GM12874 (cell line): ENCODE results near the gene TACC2.

Source experiments
- CTCF ChIP-seq: IDR thresholded peaks from 2 replicates; pipeline ENCODE4 v1.5.1; 2011; ENCODE audit warnings: low read depth, mild to moderate bottlenecking, control low read depth, low read length, moderate library complexity; ENCODE audit not compliant: insufficient read depth

Gene TACC2

GRCh38 chr10:122077311-122077875 is 88.4 kb downstream of the TACC2 start:
- no peak for TF ChIP-seq CTCF

DNA sequence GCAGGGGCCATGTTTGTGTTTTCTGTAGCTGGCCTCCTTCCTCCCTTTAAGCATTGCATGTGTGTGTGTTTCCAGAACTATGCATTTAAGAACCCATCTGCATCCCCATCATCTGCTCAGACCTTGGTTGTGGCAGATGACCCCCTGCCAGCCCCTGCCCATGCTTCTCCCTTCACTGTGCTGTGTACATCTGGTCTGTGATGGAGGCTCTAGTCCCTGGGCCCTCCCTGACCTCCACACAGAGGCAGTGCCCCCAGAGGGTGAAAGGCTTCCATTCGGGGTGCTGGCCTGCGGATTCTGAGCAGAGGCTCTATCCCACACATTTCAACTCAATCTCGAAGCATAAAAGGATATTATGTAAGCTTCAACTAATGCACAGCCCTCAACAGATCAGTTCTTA is 89.4 kb downstream of the TACC2 start:
- no peak for TF ChIP-seq CTCF

DNA sequence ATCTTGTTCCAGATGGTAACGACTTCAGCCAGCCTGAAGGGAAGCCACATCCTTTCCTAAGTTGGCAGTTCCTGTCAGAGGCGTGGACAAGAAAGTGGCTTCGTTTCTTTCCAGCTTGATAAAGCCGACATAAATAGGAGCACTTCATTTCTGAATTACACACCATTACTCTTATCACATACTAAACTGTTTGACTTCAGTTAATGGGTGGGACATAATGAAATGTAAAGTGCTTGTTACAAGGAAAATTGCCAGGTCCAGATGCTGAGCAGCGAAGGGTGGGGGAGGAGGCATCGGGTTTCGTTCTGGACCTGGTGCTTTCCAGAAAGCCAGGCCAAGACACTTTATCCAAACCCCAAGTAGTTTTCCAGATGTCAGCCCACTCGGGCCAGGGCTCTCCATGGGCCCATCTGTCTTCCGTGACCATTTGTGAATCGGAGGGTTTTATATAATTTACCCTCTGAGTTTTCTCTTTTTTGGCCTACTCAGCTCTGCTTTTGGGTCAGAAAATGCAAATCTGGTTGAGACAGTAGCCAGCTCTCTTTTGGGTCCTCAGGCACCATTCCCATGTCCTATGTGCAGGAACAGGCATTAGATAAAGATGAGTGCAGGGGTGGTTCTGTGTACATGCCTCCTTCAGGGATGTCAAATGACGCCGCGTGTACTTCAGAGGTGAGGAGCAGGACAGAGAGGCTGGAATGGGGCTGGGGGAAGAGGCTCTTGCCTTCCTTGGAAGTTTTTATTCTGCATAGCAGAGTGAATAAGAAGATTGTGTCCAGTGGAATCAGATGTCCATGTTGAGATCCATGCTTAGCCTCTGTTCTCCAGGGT is 90.2 kb downstream of the TACC2 start:
- no peak for TF ChIP-seq CTCF

DNA sequence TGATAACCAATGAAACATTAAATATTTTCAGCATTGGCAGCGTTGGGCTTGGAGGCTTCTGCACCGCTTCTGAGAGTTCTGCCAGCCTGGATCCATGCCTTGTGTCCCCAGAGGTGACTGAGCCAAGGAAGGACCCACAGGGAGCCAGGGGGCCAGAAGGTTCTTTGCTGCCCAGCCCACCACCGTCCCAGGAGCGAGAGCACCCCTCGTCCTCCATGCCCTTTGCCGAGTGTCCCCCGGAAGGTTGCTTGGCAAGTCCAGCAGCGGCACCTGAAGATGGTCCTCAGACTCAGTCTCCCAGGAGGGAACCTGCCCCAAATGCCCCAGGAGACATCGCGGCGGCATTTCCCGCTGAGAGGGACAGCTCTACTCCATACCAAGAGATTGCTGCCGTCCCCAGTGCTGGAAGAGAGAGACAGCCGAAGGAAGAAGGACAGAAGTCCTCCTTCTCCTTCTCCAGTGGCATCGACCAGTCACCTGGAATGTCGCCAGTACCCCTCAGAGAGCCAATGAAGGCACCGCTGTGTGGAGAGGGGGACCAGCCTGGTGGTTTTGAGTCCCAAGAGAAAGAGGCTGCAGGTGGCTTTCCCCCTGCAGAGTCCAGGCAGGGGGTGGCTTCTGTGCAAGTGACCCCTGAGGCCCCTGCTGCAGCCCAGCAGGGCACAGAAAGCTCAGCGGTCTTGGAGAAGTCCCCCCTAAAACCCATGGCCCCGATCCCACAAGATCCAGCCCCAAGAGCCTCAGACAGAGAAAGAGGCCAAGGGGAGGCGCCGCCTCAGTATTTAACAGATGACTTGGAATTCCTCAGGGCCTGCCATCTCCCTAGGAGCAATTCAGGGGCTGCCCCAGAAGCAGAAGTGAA is 93.9 kb downstream of the TACC2 start:
- no peak for TF ChIP-seq CTCF

GRCh38 chr10:122083478-122084025 is 94.6 kb downstream of the TACC2 start:
- TF ChIP-seq CTCF: no peak

- no peak for TF ChIP-seq CTCF
Measured at GRCh38 chr10:122084286-122085041, 95.5 kb downstream of the TACC2 start.
